Epithelial cell of proximal tubule (primary cell): ENCODE data around the gene DMAC2L. TPM values are rescaled to one million over a fixed set of nuclear protein-coding genes. Genes with fewer than 3 reads are reported as not detected.
A peak's percentile ranks its signal among the peaks of the same experiment; 100 is the strongest.
"Not testable (repeated sequence)": the region's sequence is repeated elsewhere in the genome, so short reads cannot be mapped to it uniquely, and the experiment has no call there.

Experiments
- DNase-seq: peaks from one replicate; pipeline ENCODE4 v3.0.0-alpha.2; 2011; ENCODE audit warnings: low read depth
- H3K4me3 ChIP-seq: 2 replicates; pipeline ENCODE4 v1.5.1; 2011; ENCODE audit warnings: low read depth, mild to moderate bottlenecking, low read length
- CTCF ChIP-seq: conservative IDR thresholded peaks from 2 replicates; pipeline ENCODE4 v1.5.1; 2012; ENCODE audit warnings: low read depth, mild to moderate bottlenecking, low read length
- total RNA-seq: library from RNA; depleted of rRNA; stranded (reverse); fragments of >200 nt; gene quantifications from 2 replicates; pipeline ENCODE4 v1.2.3, GENCODE V29; 2015

The DMAC2L gene
- total RNA-seq, 1 donor from 2014 or later, result 5.4 TPM

- no peak for DNase-seq
- H3K4me3 ChIP-seq, result peak overlapping the region; percentile 81
- peak; percentile 55 for TF ChIP-seq CTCF
Observed at GRCh38 chr14:50311337-50311971, 670 bp upstream of the DMAC2L start.

GRCh38 chr14:50312734-50313054, 570 bp downstream of the DMAC2L start:
- H3K4me3 ChIP-seq, result peak overlapping the region; percentile 81
- DNase-seq, result no peak
- TF ChIP-seq CTCF, result no peak

- not testable (repeated sequence) for H3K4me3 ChIP-seq, DNase-seq
Observed at GRCh38 chr14:50314098-50314497, 2.0 kb downstream of the DMAC2L start.

- DNase-seq, result no peak
- peak; percentile 79 for TF ChIP-seq CTCF
- H3K4me3 ChIP-seq, result no peak overlapping the region
Observed at GRCh38 chr14:50318031-50318626, 6.0 kb downstream of the DMAC2L start.

GRCh38 chr14:50319293-50319692, 7.2 kb downstream of the DMAC2L start:
- no peak overlapping the region for H3K4me3 ChIP-seq
- DNase-seq, result no peak
- TF ChIP-seq CTCF, result no peak

GRCh38 chr14:50319721-50320120, 7.6 kb downstream of the DMAC2L start:
- no peak for DNase-seq
- no peak for TF ChIP-seq CTCF
- H3K4me3 ChIP-seq, result no peak overlapping the region

- H3K4me3 ChIP-seq, result no peak overlapping the region
- no peak for DNase-seq
- TF ChIP-seq CTCF, result no peak
Observed at GRCh38 chr14:50320283-50320682, 8.2 kb downstream of the DMAC2L start.
